ENCODE measurements around the gene ABCA12. TPM values are rescaled to one million over a fixed set of nuclear protein-coding genes. Genes with fewer than 3 reads are reported as not detected.

The ABCA12 gene
- total RNA-seq, 2 experiments from 2014 or later, result not detected

GRCh38 chr2:215144106-215144875, 5.9 kb upstream of the ABCA12 start:
- Mint-ChIP-seq H3K9me3 (no peaks in the 10 kb centered on the region), H3K36me3 (no peaks in the 10 kb centered on the region), H3K4me3 (no peak overlapping the region), H3K4me1 (no peaks in the 10 kb centered on the region), H3K27ac (no peak overlapping the region), H3K27me3 (peaks cover 5% of the 10 kb centered on the region)
- DNase-seq, result no peak

GRCh38 chr2:215143458-215143857, 5.0 kb upstream of the ABCA12 start:
- no peaks in the 10 kb centered on the region for H3K36me3 Mint-ChIP-seq
- H3K4me3 Mint-ChIP-seq, result no peak overlapping the region
- H3K27ac Mint-ChIP-seq, result no peak overlapping the region
- H3K9me3 Mint-ChIP-seq, result no peaks in the 10 kb centered on the region
- H3K27me3 Mint-ChIP-seq, result peaks cover 8% of the 10 kb centered on the region
- no peak for DNase-seq
- H3K4me1 Mint-ChIP-seq, result no peaks in the 10 kb centered on the region

- no peak overlapping the region for H3K4me3 Mint-ChIP-seq
- H3K27ac Mint-ChIP-seq, result no peak overlapping the region
- no peaks in the 10 kb centered on the region for H3K36me3 Mint-ChIP-seq
- no peak for DNase-seq
- H3K27me3 Mint-ChIP-seq, result peaks cover 17% of the 10 kb centered on the region
- H3K4me1 Mint-ChIP-seq, result peaks cover 4% of the 10 kb centered on the region
- no peaks in the 10 kb centered on the region for H3K9me3 Mint-ChIP-seq
Measured at GRCh38 chr2:215141706-215142105, 3.3 kb upstream of the ABCA12 start.

- no peaks in the 10 kb centered on the region for H3K36me3 Mint-ChIP-seq
- no peak overlapping the region for H3K27ac Mint-ChIP-seq
- H3K4me3 Mint-ChIP-seq, result no peak overlapping the region
- H3K27me3 Mint-ChIP-seq, result peaks cover 24% of the 10 kb centered on the region
- H3K9me3 Mint-ChIP-seq, result no peaks in the 10 kb centered on the region
- no peak for DNase-seq
- H3K4me1 Mint-ChIP-seq, result peaks cover 5% of the 10 kb centered on the region
Measured at GRCh38 chr2:215140166-215140707, 1.8 kb upstream of the ABCA12 start.

GRCh38 chr2:215137741-215138340, 585 bp downstream of the ABCA12 start:
- Mint-ChIP-seq H3K27me3 (peaks cover 24% of the 10 kb centered on the region), H3K4me1 (peaks cover 5% of the 10 kb centered on the region), H3K4me3 (no peak overlapping the region), H3K36me3 (no peaks in the 10 kb centered on the region), H3K27ac (no peak overlapping the region), H3K9me3 (peaks cover 3% of the 10 kb centered on the region)
- DNase-seq, result no peak

- DNase-seq, result no peak
- peaks cover 24% of the 10 kb centered on the region for H3K27me3 Mint-ChIP-seq
- H3K4me3 Mint-ChIP-seq, result no peak overlapping the region
- H3K9me3 Mint-ChIP-seq, result peaks cover 3% of the 10 kb centered on the region
- no peaks in the 10 kb centered on the region for H3K36me3 Mint-ChIP-seq
- H3K27ac Mint-ChIP-seq, result no peak overlapping the region
- peaks cover 5% of the 10 kb centered on the region for H3K4me1 Mint-ChIP-seq
Measured at GRCh38 chr2:215137329-215137686, 1.1 kb downstream of the ABCA12 start.

- H3K36me3 Mint-ChIP-seq, result no peaks in the 10 kb centered on the region
- peaks cover 3% of the 10 kb centered on the region for H3K9me3 Mint-ChIP-seq
Measured at GRCh38 chr2:215136669-215137328, 1.6 kb downstream of the ABCA12 start.

GRCh38 chr2:215120401-215120800, 18.0 kb downstream of the ABCA12 start:
- Mint-ChIP-seq H3K4me3 (no peak overlapping the region), H3K27me3 (no peaks in the 10 kb centered on the region), H3K36me3 (no peaks in the 10 kb centered on the region), H3K27ac (no peak overlapping the region), H3K4me1 (no peaks in the 10 kb centered on the region), H3K9me3 (peaks cover 13% of the 10 kb centered on the region)
- no peak for DNase-seq

More at GRCh38 chr2:215136669-215137328, 1.6 kb downstream of the ABCA12 start:
- H3K27me3 Mint-ChIP-seq, result peaks cover 24% of the 10 kb centered on the region
- H3K27ac Mint-ChIP-seq, result no peak overlapping the region
- peaks cover 5% of the 10 kb centered on the region for H3K4me1 Mint-ChIP-seq
- no peak overlapping the region for H3K4me3 Mint-ChIP-seq
- DNase-seq, result peak; percentile 2

GRCh38 chr2:215119847-215120246, 18.6 kb downstream of the ABCA12 start:
- Mint-ChIP-seq H3K4me1 (no peaks in the 10 kb centered on the region), H3K9me3 (peaks cover 13% of the 10 kb centered on the region), H3K27ac (no peak overlapping the region), H3K36me3 (no peaks in the 10 kb centered on the region), H3K4me3 (no peak overlapping the region), H3K27me3 (no peaks in the 10 kb centered on the region)
- DNase-seq, result no peak

GRCh38 chr2:215110918-215111317, 27.5 kb downstream of the ABCA12 start:
- H3K9me3 Mint-ChIP-seq, result no peaks in the 10 kb centered on the region
- H3K4me1 Mint-ChIP-seq, result no peaks in the 10 kb centered on the region
- H3K27me3 Mint-ChIP-seq, result no peaks in the 10 kb centered on the region
- H3K4me3 Mint-ChIP-seq, result no peak overlapping the region
- H3K27ac Mint-ChIP-seq, result no peak overlapping the region
- DNase-seq, result no peak
- no peaks in the 10 kb centered on the region for H3K36me3 Mint-ChIP-seq

GRCh38 chr2:215107216-215108056, 31.0 kb downstream of the ABCA12 start:
- H3K27me3 Mint-ChIP-seq, result no peaks in the 10 kb centered on the region
- H3K27ac Mint-ChIP-seq, result no peak overlapping the region
- no peaks in the 10 kb centered on the region for H3K4me1 Mint-ChIP-seq
- H3K36me3 Mint-ChIP-seq, result no peaks in the 10 kb centered on the region
- no peak for DNase-seq
- no peak overlapping the region for H3K4me3 Mint-ChIP-seq
- H3K9me3 Mint-ChIP-seq, result no peaks in the 10 kb centered on the region

- no peaks in the 10 kb centered on the region for H3K27me3 Mint-ChIP-seq
- H3K36me3 Mint-ChIP-seq, result no peaks in the 10 kb centered on the region
- H3K27ac Mint-ChIP-seq, result no peak overlapping the region
Measured at GRCh38 chr2:215105607-215106354, 32.6 kb downstream of the ABCA12 start.

GRCh38 chr2:215104226-215104625, 34.2 kb downstream of the ABCA12 start:
- H3K9me3 Mint-ChIP-seq, result no peaks in the 10 kb centered on the region
- H3K4me3 Mint-ChIP-seq, result no peak overlapping the region
- no peak overlapping the region for H3K27ac Mint-ChIP-seq
- no peaks in the 10 kb centered on the region for H3K27me3 Mint-ChIP-seq
- H3K36me3 Mint-ChIP-seq, result no peaks in the 10 kb centered on the region
- no peak for DNase-seq
- H3K4me1 Mint-ChIP-seq, result no peaks in the 10 kb centered on the region

More at GRCh38 chr2:215105607-215106354, 32.6 kb downstream of the ABCA12 start:
- Mint-ChIP-seq H3K4me3 (no peak overlapping the region), H3K4me1 (no peaks in the 10 kb centered on the region), H3K9me3 (no peaks in the 10 kb centered on the region)
- no peak for DNase-seq

- Mint-ChIP-seq H3K9me3 (no peaks in the 10 kb centered on the region), H3K27me3 (no peaks in the 10 kb centered on the region), H3K4me1 (no peaks in the 10 kb centered on the region), H3K27ac (no peak overlapping the region), H3K4me3 (no peak overlapping the region), H3K36me3 (no peaks in the 10 kb centered on the region)
- DNase-seq, result no peak
Measured at GRCh38 chr2:215098875-215099274, 39.6 kb downstream of the ABCA12 start.
